GM13976 (cell line): Measurements from ENCODE around the gene RIT2.

Experiments
- DNase-seq: peaks from one replicate; pipeline ENCODE4 v3.0.0; 2012; ENCODE audit warnings: low spot score
- CTCF ChIP-seq: IDR thresholded peaks from 2 replicates; pipeline ENCODE4 v1.5.1; 2012; ENCODE audit warnings: borderline replicate concordance, mild to moderate bottlenecking; ENCODE audit not compliant: insufficient read depth; ENCODE audit errors: extremely low read depth, missing control alignments, control extremely low read depth
- in situ Hi-C: fragments of 300-500 bp; cut with MboI; formaldehyde crosslinking; loops from one replicate; pipeline ENCODE4 v1.12.0; 2022; ENCODE audit warnings: low sequenced_read_pairs, mixed read lengths, inconsistent platforms; ENCODE audit not compliant: unreplicated experiment

Gene RIT2

GRCh38 chr18:42901161-42901560 is 214.3 kb downstream of the RIT2 start:
- TF ChIP-seq CTCF, result no peak
- in situ Hi-C loops, result no loop called here

GRCh38 chr18:42893977-42894376 is 221.5 kb downstream of the RIT2 start:
- no peak for TF ChIP-seq CTCF
- in situ Hi-C loops, result no loop called here
- no peak for DNase-seq

More at GRCh38 chr18:42901161-42901560, 214.3 kb downstream of the RIT2 start:
- no peak for DNase-seq

- DNase-seq, result no peak
- TF ChIP-seq CTCF, result no peak
- in situ Hi-C loops, result no loop called here
These were observed 223.3 kb downstream of the RIT2 start for GRCh38 chr18:42892181-42892580.

- TF ChIP-seq CTCF, result no peak
- no peak for DNase-seq
- in situ Hi-C loops, result no loop called here
These were observed 223.8 kb downstream of the RIT2 start for GRCh38 chr18:42891705-42892104.

GRCh38 chr18:42883169-42883568 is 232.3 kb downstream of the RIT2 start:
- DNase-seq, result no peak
- TF ChIP-seq CTCF, result no peak
- in situ Hi-C loops, result no loop called here

- in situ Hi-C loops, result no loop called here
- TF ChIP-seq CTCF, result no peak
These were observed 233.4 kb downstream of the RIT2 start for GRCh38 chr18:42882122-42882521.

GRCh38 chr18:42872838-42873237 is 242.6 kb downstream of the RIT2 start:
- no peak for DNase-seq
- no peak for TF ChIP-seq CTCF
- in situ Hi-C loops, result no loop called here

More at GRCh38 chr18:42882122-42882521, 233.4 kb downstream of the RIT2 start:
- no peak for DNase-seq
